Nephron (organoid): ENCODE measurements around the gene AXIN1.

Experiments used
- H3K27ac Mint-ChIP-seq, 3 experiments: 2 replicates each; pipeline ENCODE4 v1.8.0; 2020; ENCODE audit warnings: mixed read lengths in 3 of 3, mild to moderate bottlenecking in 2 of 3, moderate library complexity in 1 of 3
- H3K27me3 Mint-ChIP-seq: 2 replicates; pipeline ENCODE4 v1.8.0; 2021; ENCODE audit warnings: low read depth, mild to moderate bottlenecking, moderate library complexity, mixed read lengths
- H3K36me3 Mint-ChIP-seq: 2 replicates; pipeline ENCODE4 v1.8.0; 2020; ENCODE audit warnings: low read depth, mixed read lengths
- H3K4me1 Mint-ChIP-seq: 2 replicates; pipeline ENCODE4 v1.8.0; 2020; ENCODE audit warnings: mixed read lengths
- H3K4me3 Mint-ChIP-seq, 3 experiments: 2 replicates each; pipeline ENCODE4 v1.8.0; 2020; ENCODE audit warnings: mild to moderate bottlenecking in 3 of 3, mixed read lengths in 3 of 3, moderate library complexity in 2 of 3
- H3K9me3 Mint-ChIP-seq: 2 replicates; pipeline ENCODE4 v1.8.0; 2020; ENCODE audit warnings: mixed read lengths
- TF ChIP-seq, protein P1 (sequence below), 3 experiments: fragments of 200-600 bp; sonication (generic); IDR thresholded peaks; one replicate each; pipeline ENCODE4 v1.5.0; 2021; ENCODE audit warnings: antibody characterized with exemption in 3 of 3; ENCODE audit not compliant: unreplicated experiment in 3 of 3

The AXIN1 gene

DNA sequence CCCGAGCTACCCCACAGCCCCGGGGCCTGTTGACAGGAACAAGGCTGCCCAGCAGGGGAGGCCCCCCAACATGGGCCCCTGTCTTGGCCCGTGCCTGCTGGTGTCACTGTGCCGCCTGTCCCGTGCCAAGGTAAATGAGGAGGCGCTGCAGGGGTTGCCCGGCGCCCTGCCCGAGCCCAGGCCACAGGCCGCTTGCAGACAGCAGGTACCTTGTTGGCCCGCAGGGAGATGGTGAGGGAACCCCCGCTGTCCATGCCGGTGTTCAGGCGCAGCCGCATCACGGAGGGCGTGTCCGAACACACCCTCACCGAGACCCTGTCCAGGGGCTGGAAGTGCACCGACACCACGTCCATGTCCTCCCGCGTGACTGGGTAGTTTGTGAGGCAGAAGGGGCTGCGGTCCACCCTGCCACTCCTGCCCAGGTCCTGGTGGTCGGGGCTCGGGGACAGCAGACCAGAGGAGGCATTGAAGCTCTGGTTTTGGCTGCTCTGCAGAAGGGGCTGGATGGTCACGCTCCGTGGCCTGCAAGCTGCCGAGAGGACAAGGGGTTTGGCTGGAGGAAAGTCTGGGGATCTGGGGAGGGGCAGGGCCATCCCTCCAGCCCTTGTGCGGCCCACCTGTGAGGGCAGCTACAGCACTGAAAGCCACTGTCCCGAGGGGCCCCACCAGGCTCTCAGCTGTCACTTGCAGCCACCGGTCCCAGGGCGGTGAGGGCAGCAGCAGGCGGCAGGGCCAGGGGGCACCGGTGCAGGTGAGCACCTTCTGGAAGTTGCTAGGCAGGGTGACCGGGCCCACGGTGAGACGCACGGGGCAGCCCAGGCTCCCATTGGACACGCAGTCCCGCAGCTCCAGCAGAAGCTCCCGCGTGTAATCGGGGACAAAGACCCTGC, 23.6 kb upstream of the AXIN1 start:
- H3K27ac Mint-ChIP-seq = no peak overlapping the region
- H3K9me3 Mint-ChIP-seq = no peaks in the 10 kb centered on the region
- H3K4me3 Mint-ChIP-seq = no peak overlapping the region
- H3K4me1 Mint-ChIP-seq = peaks cover 4% of the 10 kb centered on the region
- TF ChIP-seq, protein P1, sequence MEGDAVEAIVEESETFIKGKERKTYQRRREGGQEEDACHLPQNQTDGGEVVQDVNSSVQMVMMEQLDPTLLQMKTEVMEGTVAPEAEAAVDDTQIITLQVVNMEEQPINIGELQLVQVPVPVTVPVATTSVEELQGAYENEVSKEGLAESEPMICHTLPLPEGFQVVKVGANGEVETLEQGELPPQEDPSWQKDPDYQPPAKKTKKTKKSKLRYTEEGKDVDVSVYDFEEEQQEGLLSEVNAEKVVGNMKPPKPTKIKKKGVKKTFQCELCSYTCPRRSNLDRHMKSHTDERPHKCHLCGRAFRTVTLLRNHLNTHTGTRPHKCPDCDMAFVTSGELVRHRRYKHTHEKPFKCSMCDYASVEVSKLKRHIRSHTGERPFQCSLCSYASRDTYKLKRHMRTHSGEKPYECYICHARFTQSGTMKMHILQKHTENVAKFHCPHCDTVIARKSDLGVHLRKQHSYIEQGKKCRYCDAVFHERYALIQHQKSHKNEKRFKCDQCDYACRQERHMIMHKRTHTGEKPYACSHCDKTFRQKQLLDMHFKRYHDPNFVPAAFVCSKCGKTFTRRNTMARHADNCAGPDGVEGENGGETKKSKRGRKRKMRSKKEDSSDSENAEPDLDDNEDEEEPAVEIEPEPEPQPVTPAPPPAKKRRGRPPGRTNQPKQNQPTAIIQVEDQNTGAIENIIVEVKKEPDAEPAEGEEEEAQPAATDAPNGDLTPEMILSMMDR (IDR thresholded peaks at IDR 0.05; ENCODE audit: unreplicated experiment in 3 of 3) = no peak
- peaks cover 4% of the 10 kb centered on the region for H3K36me3 Mint-ChIP-seq
- no peaks in the 10 kb centered on the region for H3K27me3 Mint-ChIP-seq

DNA sequence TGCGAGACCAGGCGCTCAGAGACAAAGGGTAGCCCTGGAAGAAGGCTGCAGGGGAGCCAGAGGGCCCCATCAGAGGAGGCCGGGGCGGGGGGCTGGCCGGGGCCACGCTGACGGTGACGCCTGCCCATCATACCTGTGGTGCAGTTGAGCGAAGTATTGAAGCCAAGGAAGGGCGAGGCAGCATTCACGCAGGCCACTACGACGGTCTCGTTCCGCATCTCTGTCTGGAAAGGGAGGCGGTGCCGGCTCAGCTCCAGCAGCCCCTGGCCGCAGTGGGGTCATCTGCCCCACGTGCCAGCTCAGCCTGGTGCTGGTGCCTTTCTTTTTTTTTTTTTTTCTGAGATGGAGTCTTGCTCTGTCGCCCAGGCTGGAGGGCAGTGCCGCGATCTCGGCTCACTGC, 22.7 kb upstream of the AXIN1 start:
- TF ChIP-seq, protein P1 (IDR thresholded peaks at IDR 0.05; ENCODE audit: unreplicated experiment in 3 of 3) = no peak
- peaks cover 12% of the 10 kb centered on the region for H3K4me1 Mint-ChIP-seq
- no peak overlapping the region for H3K4me3 Mint-ChIP-seq
- H3K27me3 Mint-ChIP-seq = no peaks in the 10 kb centered on the region
- no peaks in the 10 kb centered on the region for H3K9me3 Mint-ChIP-seq
- H3K27ac Mint-ChIP-seq = no peak overlapping the region
- H3K36me3 Mint-ChIP-seq = peaks cover 4% of the 10 kb centered on the region

DNA sequence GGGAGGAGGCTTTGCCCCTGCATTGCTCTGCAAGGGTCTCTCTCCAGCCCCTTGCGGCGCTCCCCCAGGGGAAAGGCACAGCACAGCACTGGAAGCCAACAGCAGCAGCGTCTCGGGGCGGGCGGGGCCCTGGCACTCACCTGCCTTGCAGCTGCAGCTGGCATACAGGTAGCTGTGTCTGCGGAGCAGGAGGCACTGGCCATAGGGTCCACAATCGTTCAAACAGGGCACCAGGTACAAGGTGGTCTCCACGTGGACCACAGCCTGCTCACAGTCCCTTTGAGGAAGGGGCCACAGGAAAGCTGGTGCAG, 22.0 kb upstream of the AXIN1 start:
- no peaks in the 10 kb centered on the region for H3K27me3 Mint-ChIP-seq
- peaks cover 4% of the 10 kb centered on the region for H3K36me3 Mint-ChIP-seq
- H3K4me3 Mint-ChIP-seq = no peak overlapping the region
- H3K9me3 Mint-ChIP-seq = no peaks in the 10 kb centered on the region
- peaks cover 13% of the 10 kb centered on the region for H3K4me1 Mint-ChIP-seq
- no peak overlapping the region for H3K27ac Mint-ChIP-seq
- TF ChIP-seq, protein P1 (IDR thresholded peaks at IDR 0.05; ENCODE audit: unreplicated experiment in 3 of 3) = no peak

DNA sequence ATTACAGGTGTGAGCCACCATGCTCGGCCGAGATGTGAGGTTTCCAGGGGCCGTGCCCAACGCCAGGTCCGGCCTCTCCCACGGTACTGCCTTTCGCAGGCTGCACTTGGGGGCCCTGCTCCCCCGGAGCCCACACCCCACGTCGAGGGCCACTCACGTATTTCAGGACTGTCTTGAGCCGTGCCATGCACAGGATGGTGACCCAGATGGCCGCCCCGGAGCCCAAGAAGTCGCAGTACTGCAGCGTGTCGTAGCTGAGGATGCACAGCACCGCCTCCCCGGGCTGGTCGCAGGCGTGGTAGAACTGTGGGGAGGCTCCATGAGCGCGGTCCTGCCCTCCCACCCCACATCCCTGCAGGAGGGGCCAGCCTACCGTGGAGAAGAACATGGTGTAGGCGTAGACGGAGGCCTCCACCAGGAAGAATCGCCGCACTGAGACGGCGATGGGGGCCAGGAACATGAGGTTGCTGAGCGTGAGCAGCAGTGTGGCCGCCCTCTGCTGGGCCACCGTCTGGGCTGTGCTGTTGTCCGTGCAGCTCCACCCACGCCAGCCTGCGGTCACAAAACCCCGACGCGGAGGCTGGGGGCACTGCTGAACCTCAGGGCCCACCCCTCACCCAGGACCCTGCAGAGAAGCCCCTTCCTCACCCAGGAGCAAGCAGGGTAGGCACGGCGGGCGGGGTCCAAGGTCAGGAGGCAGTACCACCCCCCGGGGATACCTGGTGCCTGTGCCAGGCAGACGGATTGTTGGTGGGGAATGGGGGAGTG, 21.5 kb upstream of the AXIN1 start:
- Mint-ChIP-seq H3K27ac (no peak overlapping the region), H3K27me3 (no peaks in the 10 kb centered on the region), H3K4me3 (no peak overlapping the region), H3K36me3 (peaks cover 4% of the 10 kb centered on the region), H3K9me3 (no peaks in the 10 kb centered on the region), H3K4me1 (peaks cover 13% of the 10 kb centered on the region)
- TF ChIP-seq, protein P1 (IDR thresholded peaks at IDR 0.05; ENCODE audit: unreplicated experiment in 3 of 3) = no peak

DNA sequence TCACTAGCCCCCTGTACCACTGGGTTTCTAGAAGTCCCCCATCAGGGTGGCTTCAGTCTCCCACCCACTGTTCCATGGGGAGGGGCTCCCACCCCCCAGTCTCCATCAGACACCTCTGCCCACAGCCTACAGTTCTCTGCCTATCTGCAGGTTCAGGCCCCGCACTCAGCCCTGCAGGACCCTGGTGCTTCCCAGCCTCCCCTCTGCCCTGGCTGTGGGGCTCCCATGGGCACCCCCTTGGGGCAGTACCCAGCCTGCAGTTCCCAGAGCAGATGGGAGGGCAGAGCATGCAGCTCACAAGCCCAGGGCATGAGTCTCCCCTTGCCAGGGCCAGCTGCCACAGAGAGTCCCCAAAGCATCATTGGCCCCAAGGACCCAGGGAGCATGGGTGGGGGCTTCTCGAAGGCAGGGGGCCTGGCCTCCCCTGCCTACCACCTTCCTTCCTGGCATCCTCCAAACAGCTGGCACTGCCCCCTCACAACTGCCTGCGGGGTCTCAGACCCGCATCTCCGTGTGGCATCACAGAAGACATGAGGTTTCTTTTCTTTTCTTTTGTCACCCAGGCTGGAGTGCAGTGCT, 20.6 kb upstream of the AXIN1 start:
- H3K36me3 Mint-ChIP-seq = peaks cover 4% of the 10 kb centered on the region
- H3K4me1 Mint-ChIP-seq = peaks cover 13% of the 10 kb centered on the region
- H3K27ac Mint-ChIP-seq = no peak overlapping the region
- TF ChIP-seq, protein P1 (IDR thresholded peaks at IDR 0.05; ENCODE audit: unreplicated experiment in 3 of 3) = no peak
- no peaks in the 10 kb centered on the region for H3K27me3 Mint-ChIP-seq
- no peaks in the 10 kb centered on the region for H3K9me3 Mint-ChIP-seq
- H3K4me3 Mint-ChIP-seq = peak overlapping the region; percentile 48 to 54 (median 52)
